HepG2 (cell line): ENCODE measurements around the gene MT1A. TPM values are rescaled to one million over a fixed set of nuclear protein-coding genes. Genes with fewer than 3 reads are reported as not detected.

Source experiments
- ATAC-seq: fragments of 200-7000 bp; cut with Tn5 transposase; 3 replicates; pipeline ENCODE4 v1.9.1; 2020; ENCODE audit warnings: mild to moderate bottlenecking, moderate library complexity
- BruUV-seq: library from RNA; stranded (reverse); fragments of 400-500 nt; replicated peaks from 2 replicates; lab custom pipeline; 2021; lab: Mats Ljungman, UMichigan
- CTCF ChIA-PET: fragments of 300-600 bp; formaldehyde crosslinking; extraction: SDS; loops from one replicate; lab custom pipeline; 2021; ENCODE audit warnings: low total read pairs, inconsistent platforms, low intra/inter-chr PET ratio; lab: Yijun Ruan, JAX
- POLR2A ChIA-PET: fragments of 350-600 bp; sonication (Branson Sonifier 250); formaldehyde crosslinking; loops from one replicate; lab custom pipeline; 2020; ENCODE audit warnings: antibody characterized with exemption, inconsistent platforms; lab: Yijun Ruan, JAX
- DNase-seq: peaks from one replicate; pipeline ENCODE4 v3.0.0-alpha.2; 2015; ENCODE audit warnings: low spot score
- FAIRE-seq: peaks from 3 replicates; lab custom pipeline; 2011; peaks lifted over from hg19 to GRCh38; lab: Jason Lieb, UNC
- H2AFZ ChIP-seq: one replicate; pipeline ENCODE4 v1.6.1; 2011; ENCODE audit warnings: low read length, inconsistent platforms
- H3K27ac ChIP-seq: fragments of 300-600 bp; 3 replicates; pipeline ENCODE4 v1.8.0; 2011; ENCODE audit warnings: mixed run types, mild to moderate bottlenecking, mixed read lengths, low read length, inconsistent platforms; ENCODE audit not compliant: insufficient read depth; ENCODE audit errors: extremely low read length
- H3K27me3 ChIP-seq, 2 experiments: fragments of 200-600 bp in 1 of 2; 2 replicates in 1 of 2; 3 replicates in 1 of 2; pipeline versions ENCODE4 v1.6.0 to v1.8.0; 2011; ENCODE audit warnings: low read length in 2 of 2, mild to moderate bottlenecking in 2 of 2, moderate library complexity in 2 of 2, inconsistent platforms in 1 of 2; ENCODE audit not compliant: insufficient read depth in 2 of 2, control insufficient read depth in 1 of 2
- H3K36me3 ChIP-seq, 2 experiments: fragments of 200-600 bp in 1 of 2; replicated peaks in 1 of 2; 2 replicates in 1 of 2; 3 replicates in 1 of 2; pipeline versions ENCODE4 v1.5.1 to v1.8.0; 2011; ENCODE audit warnings: low read length in 2 of 2, inconsistent platforms in 1 of 2; ENCODE audit not compliant: insufficient read depth in 2 of 2, control insufficient read depth in 1 of 2
- H3K4me1 ChIP-seq: 2 replicates; pipeline ENCODE4 v1.5.1; 2012; ENCODE audit warnings: low read length, inconsistent platforms; ENCODE audit not compliant: insufficient read depth
- H3K4me2 ChIP-seq: 2 replicates; pipeline ENCODE4 v1.6.0; 2011; ENCODE audit warnings: low read depth, low read length, inconsistent platforms
- H3K4me3 ChIP-seq, 3 experiments: fragments of 200-600 bp in 1 of 3; sonication (generic), shearing (Covaris generic) in 1 of 3; replicated peaks in 1 of 3; 2 replicates each; pipeline ENCODE4 v1.5.1; 2011 to 2016; ENCODE audit warnings: low read length in 3 of 3, inconsistent platforms in 2 of 3, low read depth in 2 of 3, mild to moderate bottlenecking in 2 of 3, control low read depth in 1 of 3, mixed read lengths in 1 of 3; ENCODE audit not compliant: insufficient read depth in 1 of 3
- H3K79me2 ChIP-seq: one replicate; pipeline ENCODE4 v1.6.1; 2011; ENCODE audit warnings: low read length, inconsistent platforms; ENCODE audit not compliant: insufficient read depth
- H3K9ac ChIP-seq: 2 replicates; pipeline ENCODE4 v1.6.0; 2011; ENCODE audit warnings: mild to moderate bottlenecking, low read depth, low read length, inconsistent platforms; ENCODE audit not compliant: insufficient read depth
- H3K9me3 ChIP-seq: 2 replicates; pipeline ENCODE4 v1.5.1; 2012; ENCODE audit warnings: mild to moderate bottlenecking, low read length
- H4K20me1 ChIP-seq: 2 replicates; pipeline ENCODE4 v1.6.0; 2011; ENCODE audit warnings: inconsistent platforms, mild to moderate bottlenecking, low read length, moderate library complexity; ENCODE audit not compliant: insufficient read depth
- ESRRA ChIP-seq: sonication (generic); formaldehyde crosslinking; IDR thresholded peaks from 2 replicates; pipeline ENCODE4 v1.5.1; 2020; ENCODE audit warnings: mild to moderate bottlenecking, low read depth, missing genetic modification reagents
- IKZF4 ChIP-seq: sonication (generic); formaldehyde crosslinking; IDR thresholded peaks from 2 replicates; pipeline ENCODE4 v1.5.1; 2020; ENCODE audit warnings: borderline replicate concordance, mild to moderate bottlenecking, low read depth, missing genetic modification reagents; ENCODE audit errors: not compliant biosample characterization
- KDM2A ChIP-seq: sonication (generic); formaldehyde crosslinking; IDR thresholded peaks from 2 replicates; pipeline ENCODE4 v1.4.0; 2020; ENCODE audit warnings: low read depth, missing genetic modification reagents, borderline replicate concordance
- MAF1 ChIP-seq: sonication (generic); formaldehyde crosslinking; IDR thresholded peaks from 2 replicates; pipeline ENCODE4 v1.5.0; 2020; ENCODE audit warnings: missing genetic modification reagents, borderline replicate concordance
- MAFF ChIP-seq: IDR thresholded peaks from 2 replicates; pipeline ENCODE4 v1.6.1; 2011; ENCODE audit warnings: low read depth, low read length, improper control_type of control experiment
- MYPOP ChIP-seq: sonication (generic); formaldehyde crosslinking; IDR thresholded peaks from 2 replicates; pipeline ENCODE4 v1.8.1; 2023; ENCODE audit warnings: mild to moderate bottlenecking, moderate library complexity, missing genetic modification reagents
- STAT6 ChIP-seq: sonication (generic); formaldehyde crosslinking; IDR thresholded peaks from 2 replicates; pipeline ENCODE4 v1.4.0; 2020; ENCODE audit warnings: missing genetic modification reagents, mild to moderate bottlenecking, borderline replicate concordance
- ZNF24 ChIP-seq: fragments of 450-650 bp; IDR thresholded peaks from 2 replicates; pipeline ENCODE4 v1.6.1; 2017; ENCODE audit warnings: antibody characterized with exemption, mild to moderate bottlenecking
- ZNF264 ChIP-seq: sonication (generic); formaldehyde crosslinking; IDR thresholded peaks from 2 replicates; pipeline ENCODE4 v1.4.0; 2020; ENCODE audit warnings: missing genetic modification reagents
- ZNF382 ChIP-seq: sonication (generic); formaldehyde crosslinking; IDR thresholded peaks from 2 replicates; pipeline ENCODE4 v1.5.0; 2020; ENCODE audit warnings: missing genetic modification reagents, mild to moderate bottlenecking, borderline replicate concordance
- ZNF761 ChIP-seq: sonication (generic); formaldehyde crosslinking; conservative IDR thresholded peaks from 2 replicates; pipeline ENCODE4 v1.4.0; 2020; ENCODE audit warnings: mild to moderate bottlenecking, missing genetic modification reagents
- WGBS: methylation state at CpG from one replicate; pipeline ENCODE4 v1.1.6; 2017; ENCODE audit warnings: low lambda C conversion rate; 5-methylcytosine and 5-hydroxymethylcytosine counted together
- in situ Hi-C: cut with HindIII; loops from 2 replicates; pipeline ENCODE4 v1.10.0; 2017; ENCODE audit warnings: low pct_unique_long_range_greater_than_20kb; ENCODE audit not compliant: extremely low pct_ligation_motif_present
- intact Hi-C: fragments of 100-400 bp; cut with micrococcal nuclease; formaldehyde crosslinking; loops from one replicate; pipeline ENCODE4 v1.10.0; 2022; ENCODE audit not compliant: unreplicated experiment
- polyA plus RNA-seq, 8 experiments: library from polyadenylated mRNA; depleted of rRNA in 3 of 8; stranded (reverse) in 7 of 8; unstranded in 1 of 8; fragments of >200 nt; fragmentation: Illumina TruSeq in 4 of 8; extraction: Trizol in 4 of 8; gene quantifications; 2 replicates each; pipeline versions ENCODE4 v1.2.1 to v1.2.3, GENCODE V29; 2011 to 2016; ENCODE audit warnings: low read depth in 4 of 8, missing spikeins in 1 of 8, mixed read lengths in 1 of 8; ENCODE audit not compliant: insufficient read depth in 1 of 8
- total RNA-seq, 5 experiments: library from RNA; depleted of rRNA; stranded (reverse); fragments of >200 nt; fragmentation: Illumina TruSeq; extraction: Trizol; gene quantifications; 2 replicates each; pipeline ENCODE4 v1.2.3, GENCODE V29; 2016; ENCODE audit warnings: low read depth in 1 of 5
- TF ChIP-seq, protein P1 (sequence below): sonication (generic); formaldehyde crosslinking; IDR thresholded peaks from 2 replicates; pipeline ENCODE4 v1.4.0; 2020; ENCODE audit warnings: missing genetic modification reagents, borderline replicate concordance

MT1A gene
- total and polyA plus RNA-seq, 2 of the 13 experiments (the other 11 are each of a cell fraction or from before 2014, with no cell fraction given), result 8.3 to 10.4 TPM

- no peak for TF ChIP-seq MAFF
- peak; percentile 98 for TF ChIP-seq MYPOP (CRISPR knock-in tag)
- peak; percentile 58; the same call in 1 of the 2 replicates for TF ChIP-seq KDM2A
- TF ChIP-seq MAF1 (CRISPR knock-in tag), result no peak
- 0 out of 2 replicates have a peak, but pooled peaks have one; percentile 58 for TF ChIP-seq ZNF761 (CRISPR knock-in tag)
- TF ChIP-seq STAT6 (CRISPR knock-in tag), result no peak
Observed at GRCh38 chr16:56637814-56638750, at the start of gene MT1A (continued).

GRCh38 chr16:56588781-56589140, 49.7 kb upstream of the MT1A start:
- 50% methylated on average over 9 of the region's 9 CpGs for whole genome bisulfite sequencing
- no peak overlapping the region for H3K9ac ChIP-seq
- FAIRE-seq, result no peak

More at GRCh38 chr16:56588781-56589140, 49.7 kb upstream of the MT1A start:
- no peak for DNase-seq
- intact Hi-C loops, result no loop called here
- Histone ChIP-seq H3K4me3 (no peak overlapping the region), H3K4me1 (peaks cover 8% of the 10 kb centered on the region), H3K4me2 (no peak overlapping the region), H3K27ac (no peak overlapping the region), H2AFZ (no peak overlapping the region), H3K79me2 (no peaks in the 10 kb centered on the region), H3K9me3 (no peaks in the 10 kb centered on the region), H3K27me3 (peaks cover 6 to 45% of the 10 kb centered on the region in 2 experiments; a peak in 4 of 5 replicates), H4K20me1 (no peaks in the 10 kb centered on the region), H3K36me3 (no peaks in the 10 kb centered on the region)
- no TSS peak for BruUV-seq
- CTCF ChIA-PET, result no interaction called here
- ATAC-seq, result no peak
- TF ChIP-seq IKZF4 (CRISPR knock-in tag), result no peak
- TF ChIP-seq, protein P1, sequence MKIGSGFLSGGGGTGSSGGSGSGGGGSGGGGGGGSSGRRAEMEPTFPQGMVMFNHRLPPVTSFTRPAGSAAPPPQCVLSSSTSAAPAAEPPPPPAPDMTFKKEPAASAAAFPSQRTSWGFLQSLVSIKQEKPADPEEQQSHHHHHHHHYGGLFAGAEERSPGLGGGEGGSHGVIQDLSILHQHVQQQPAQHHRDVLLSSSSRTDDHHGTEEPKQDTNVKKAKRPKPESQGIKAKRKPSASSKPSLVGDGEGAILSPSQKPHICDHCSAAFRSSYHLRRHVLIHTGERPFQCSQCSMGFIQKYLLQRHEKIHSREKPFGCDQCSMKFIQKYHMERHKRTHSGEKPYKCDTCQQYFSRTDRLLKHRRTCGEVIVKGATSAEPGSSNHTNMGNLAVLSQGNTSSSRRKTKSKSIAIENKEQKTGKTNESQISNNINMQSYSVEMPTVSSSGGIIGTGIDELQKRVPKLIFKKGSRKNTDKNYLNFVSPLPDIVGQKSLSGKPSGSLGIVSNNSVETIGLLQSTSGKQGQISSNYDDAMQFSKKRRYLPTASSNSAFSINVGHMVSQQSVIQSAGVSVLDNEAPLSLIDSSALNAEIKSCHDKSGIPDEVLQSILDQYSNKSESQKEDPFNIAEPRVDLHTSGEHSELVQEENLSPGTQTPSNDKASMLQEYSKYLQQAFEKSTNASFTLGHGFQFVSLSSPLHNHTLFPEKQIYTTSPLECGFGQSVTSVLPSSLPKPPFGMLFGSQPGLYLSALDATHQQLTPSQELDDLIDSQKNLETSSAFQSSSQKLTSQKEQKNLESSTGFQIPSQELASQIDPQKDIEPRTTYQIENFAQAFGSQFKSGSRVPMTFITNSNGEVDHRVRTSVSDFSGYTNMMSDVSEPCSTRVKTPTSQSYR, result no peak
- no peak for TF ChIP-seq ZNF264 (CRISPR knock-in tag)
- no peak for TF ChIP-seq ZNF382 (CRISPR knock-in tag)
- no peak for TF ChIP-seq ZNF24
- TF ChIP-seq ESRRA (CRISPR knock-in tag), result no peak
- POLR2A ChIA-PET, result no interaction called here
- in situ Hi-C loops, result no loop called here
